WERI-Rb-1 (cell line): ENCODE results near the gene UNC119.
A peak's percentile ranks its signal among the peaks of the same experiment; 100 is the strongest.
"Not testable (repeated sequence)": the region's sequence is repeated elsewhere in the genome, so short reads cannot be mapped to it uniquely, and the experiment has no call there.

Experiments used
- DNase-seq: peaks from one replicate; pipeline ENCODE4 v3.0.0-alpha.2; 2020
- H3K27ac ChIP-seq: fragments of 250-450 bp; sonication (Bioruptor Pico); 2 replicates; pipeline ENCODE4 v1.5.1; 2020; ENCODE audit warnings: mild to moderate bottlenecking, moderate library complexity
- H3K27me3 ChIP-seq: fragments of 250-450 bp; sonication (Bioruptor Pico); 2 replicates; pipeline ENCODE4 v1.5.1; 2021; ENCODE audit warnings: mild to moderate bottlenecking, low read depth, moderate library complexity; ENCODE audit not compliant: insufficient read depth, severe bottlenecking
- H3K36me3 ChIP-seq: fragments of 250-450 bp; sonication (Bioruptor Pico); 2 replicates; pipeline ENCODE4 v1.5.1; 2020; ENCODE audit warnings: mild to moderate bottlenecking, moderate library complexity
- H3K4me3 ChIP-seq: 2 replicates; pipeline ENCODE4 v1.5.1; 2011; ENCODE audit warnings: low read depth, mild to moderate bottlenecking, control low read depth, low read length
- H3K9me3 ChIP-seq: fragments of 250-450 bp; sonication (Bioruptor Pico); 2 replicates; pipeline ENCODE4 v1.5.1; 2021; ENCODE audit warnings: mild to moderate bottlenecking, moderate library complexity; ENCODE audit not compliant: severe bottlenecking
- CTCF ChIP-seq: IDR thresholded peaks from 2 replicates; pipeline ENCODE4 v1.5.1; 2011; ENCODE audit warnings: low read depth, mild to moderate bottlenecking, control low read depth, inconsistent platforms, low read length

Gene UNC119

GRCh38 chr17:28578246-28579195, 26.1 kb upstream of the UNC119 start:
- peaks cover 68% of the 10 kb centered on the region for H3K36me3 ChIP-seq
- no peaks in the 10 kb centered on the region for H3K9me3 ChIP-seq
- H3K4me3 ChIP-seq: no peak overlapping the region
- no peak overlapping the region for H3K27ac ChIP-seq
- no peaks in the 10 kb centered on the region for H3K27me3 ChIP-seq
- DNase-seq: no peak
- no peak for TF ChIP-seq CTCF

DNA sequence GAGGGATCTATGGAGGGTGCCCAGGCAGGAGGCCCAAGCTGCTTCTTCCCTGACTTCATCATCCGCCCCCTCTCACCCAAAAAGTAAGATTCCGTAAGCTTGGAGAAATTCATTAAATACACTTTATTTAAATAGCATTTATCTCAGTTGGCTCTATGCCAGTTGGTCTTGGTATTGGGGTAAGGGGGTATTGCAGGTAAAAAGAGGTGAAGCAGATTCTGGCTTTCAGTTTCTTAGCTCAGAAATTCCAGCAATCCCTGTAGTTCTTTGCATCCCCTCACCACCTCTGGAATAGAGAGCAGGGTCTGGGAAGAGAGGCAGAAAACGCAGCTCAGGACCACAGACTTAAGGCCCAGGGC, 25.0 kb upstream of the UNC119 start:
- no peak for TF ChIP-seq CTCF
- DNase-seq: no peak
- no peak overlapping the region for H3K27ac ChIP-seq

GRCh38 chr17:28576758-28577465, 24.5 kb upstream of the UNC119 start, which contains the start of gene ALDOC:
ALDOC (minus strand) TSS chr17:28576895; CDS start chr17:28575532, 1,363 bp downstream.
- DNase-seq: peak; percentile 84
- no peak for TF ChIP-seq CTCF
- Histone ChIP-seq H3K9me3 (no peaks in the 10 kb centered on the region), H3K4me3 (no peak within 1 kb of the TSS), H3K27ac (no peak within 1 kb of the TSS), H3K36me3 (peaks cover 52% of the 10 kb centered on the region), H3K27me3 (no peaks in the 10 kb centered on the region)

More for the DNA sequence above, 25.0 kb upstream of the UNC119 start:
- no peaks in the 10 kb centered on the region for H3K27me3 ChIP-seq
- no peaks in the 10 kb centered on the region for H3K9me3 ChIP-seq
- H3K36me3 ChIP-seq: peaks cover 57% of the 10 kb centered on the region
- no peak overlapping the region for H3K4me3 ChIP-seq

- not testable (repeated sequence) for H3K27me3 ChIP-seq, H3K27ac ChIP-seq, H3K4me3 ChIP-seq, DNase-seq, H3K9me3 ChIP-seq
- peaks cover 50% of the 10 kb centered on the region for H3K36me3 ChIP-seq
These were observed 23.6 kb upstream of the UNC119 start for GRCh38 chr17:28576016-28576415.

DNA sequence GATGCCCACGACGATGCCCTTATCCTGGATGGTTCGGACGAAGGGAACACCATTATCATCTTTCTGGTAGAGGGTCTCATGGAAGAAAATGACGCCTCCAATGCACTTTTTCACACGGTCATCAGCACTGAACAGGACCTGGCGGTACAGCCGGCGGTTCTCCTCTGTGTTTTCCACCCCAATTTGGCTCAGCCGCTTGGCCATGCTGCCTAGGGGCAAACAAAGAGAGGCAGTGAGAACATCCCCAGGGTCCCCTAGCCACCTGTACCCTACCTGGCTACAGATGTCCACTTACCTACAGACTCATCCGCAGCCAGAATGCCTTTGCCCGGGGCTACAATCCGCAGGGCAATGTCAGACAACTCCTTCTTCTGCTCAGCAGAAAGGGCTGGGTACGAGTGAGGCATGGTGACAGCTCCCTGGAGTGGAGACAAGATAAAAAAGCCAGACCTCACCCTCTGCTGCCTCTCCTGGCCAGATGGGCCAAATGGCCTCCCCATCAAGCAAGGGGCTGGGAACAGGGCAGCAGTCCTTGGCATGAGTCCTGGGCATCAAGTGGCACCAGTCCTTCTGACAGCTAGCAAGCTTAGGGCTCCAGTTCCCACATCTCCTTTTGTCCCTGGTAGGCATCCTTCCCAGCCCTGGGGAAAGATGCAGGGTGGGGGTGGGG, 22.8 kb upstream of the UNC119 start:
- Histone ChIP-seq H3K36me3 (peaks cover 43% of the 10 kb centered on the region), H3K27me3 (no peaks in the 10 kb centered on the region), H3K9me3 (no peaks in the 10 kb centered on the region), H3K27ac (no peak overlapping the region), H3K4me3 (no peak overlapping the region)
- TF ChIP-seq CTCF: 0 out of 2 replicates have a peak, but pooled peaks have one; percentile 34
- DNase-seq: no peak

- Histone ChIP-seq H3K27ac (no peak overlapping the region), H3K36me3 (peaks cover 36% of the 10 kb centered on the region), H3K9me3 (no peaks in the 10 kb centered on the region), H3K4me3 (no peak overlapping the region), H3K27me3 (no peaks in the 10 kb centered on the region)
- DNase-seq: no peak
- no peak for TF ChIP-seq CTCF
These were observed 22.1 kb upstream of the UNC119 start for GRCh38 chr17:28574526-28574925.
